H1 (cell line): ENCODE results near the gene CLPSL2. TPM values are rescaled to one million over a fixed set of nuclear protein-coding genes. Genes with fewer than 3 reads are reported as not detected.
A peak's percentile ranks its signal among the peaks of the same experiment; 100 is the strongest.

ENCODE experiments used
- CTCF ChIA-PET: fragments of 300-600 bp; sonication (Branson Sonifier 250); formaldehyde crosslinking; loops from one replicate; lab custom pipeline; 2021; ENCODE audit not compliant: partially characterized antibody; lab: Charles Lee
- POLR2A ChIA-PET: fragments of 300-600 bp; sonication (Branson Sonifier 250); formaldehyde crosslinking; loops from one replicate; lab custom pipeline; 2021; ENCODE audit warnings: inconsistent platforms; ENCODE audit not compliant: partially characterized antibody; lab: Charles Lee
- DNase-seq, 2 experiments: peaks; one replicate each; pipeline versions ENCODE4 v3.0.0 to v3.0.0-alpha.2; 2010 to 2022; ENCODE audit warnings: low spot score in 2 of 2, low read depth in 1 of 2, mixed read lengths in 1 of 2
- FAIRE-seq: peaks from 2 replicates; lab custom pipeline; 2011; peaks lifted over from hg19 to GRCh38; lab: Jason Lieb, UNC
- H2AFZ ChIP-seq: 2 replicates; pipeline ENCODE4 v1.8.1; 2012; ENCODE audit warnings: low read length, inconsistent platforms
- H2AK5ac ChIP-seq: 2 replicates; pipeline ENCODE4 v1.6.1; 2013; ENCODE audit warnings: low read depth, low read length
- H2BK120ac ChIP-seq: replicated peaks from 2 replicates; pipeline ENCODE3; 2013; ENCODE audit warnings: low read depth, low read length, inconsistent platforms
- H2BK12ac ChIP-seq: 2 replicates; pipeline ENCODE4 v1.6.1; 2013; ENCODE audit warnings: low read depth, low read length
- H2BK15ac ChIP-seq: 2 replicates; pipeline ENCODE4 v1.6.1; 2013; ENCODE audit warnings: low read length
- H2BK20ac ChIP-seq: 2 replicates; pipeline ENCODE4 v1.6.1; 2013; ENCODE audit warnings: low read length
- H2BK5ac ChIP-seq: 2 replicates; pipeline ENCODE4 v1.6.1; 2013; ENCODE audit warnings: low read depth, low read length
- H3K14ac ChIP-seq: 2 replicates; pipeline ENCODE4 v1.6.1; 2013; ENCODE audit warnings: inconsistent platforms; ENCODE audit not compliant: insufficient read length
- H3K18ac ChIP-seq: 2 replicates; pipeline ENCODE4 v1.6.1; 2013; ENCODE audit warnings: low read length; ENCODE audit errors: extremely low read depth
- H3K23ac ChIP-seq: 2 replicates; pipeline ENCODE4 v1.6.1; 2013; ENCODE audit warnings: inconsistent platforms; ENCODE audit not compliant: insufficient read length
- H3K23me2 ChIP-seq: 2 replicates; pipeline ENCODE4 v1.6.1; 2013; ENCODE audit warnings: low read depth, low read length
- H3K27ac ChIP-seq: 2 replicates; pipeline ENCODE4 v1.6.1; 2011; ENCODE audit warnings: low read depth, low read length, inconsistent platforms
- H3K27me3 ChIP-seq, 4 experiments: replicated peaks in 1 of 4; 1 replicate in 1 of 4; 2 replicates in 3 of 4; pipeline versions ENCODE4 v1.6.1 to v1.8.1; 2011 to 2013; ENCODE audit warnings: low read length in 3 of 4, mild to moderate bottlenecking in 3 of 4, inconsistent platforms in 2 of 4, mixed read lengths in 2 of 4, moderate library complexity in 1 of 4; ENCODE audit not compliant: control insufficient read depth in 3 of 4, insufficient read depth in 3 of 4; ENCODE audit errors: extremely low read depth in 1 of 4
- H3K36me3 ChIP-seq, 4 experiments: 2 replicates each; pipeline versions ENCODE4 v1.6.1 to v1.8.1; 2011 to 2013; ENCODE audit warnings: mild to moderate bottlenecking in 4 of 4, low read length in 3 of 4, moderate library complexity in 2 of 4, control low read depth in 1 of 4, inconsistent platforms in 1 of 4; ENCODE audit not compliant: insufficient read depth in 4 of 4, control insufficient read depth in 2 of 4
- H3K4ac ChIP-seq: replicated peaks from 2 replicates; pipeline ENCODE3; 2013; ENCODE audit warnings: low read length, low read depth, mixed read lengths, inconsistent platforms; ENCODE audit not compliant: insufficient read length
- H3K4me1 ChIP-seq, 4 experiments: replicated peaks in 1 of 4; 1 replicate in 1 of 4; 2 replicates in 3 of 4; pipeline versions ENCODE4 v1.6.1 to v1.8.1; 2011 to 2013; ENCODE audit warnings: low read length in 3 of 4, inconsistent platforms in 2 of 4, mixed read lengths in 1 of 4; ENCODE audit not compliant: insufficient read depth in 4 of 4, control insufficient read depth in 3 of 4
- H3K4me2 ChIP-seq, 2 experiments: 2 replicates each; pipeline versions ENCODE4 v1.6.1 to v1.8.1; 2011 to 2013; ENCODE audit warnings: low read depth in 2 of 2, low read length in 2 of 2, control low read depth in 1 of 2, inconsistent platforms in 1 of 2, mild to moderate bottlenecking in 1 of 2; ENCODE audit not compliant: insufficient read depth in 1 of 2
- H3K4me3 ChIP-seq, 4 experiments: fragments of 200-600, 300-600 bp in 1 of 4; sonication (generic), shearing (Covaris generic), sonication (Bioruptor Twin) in 1 of 4; 2 replicates each; pipeline versions ENCODE4 v1.5.1 to v1.8.1; 2011 to 2016; ENCODE audit warnings: low read length in 4 of 4, low read depth in 3 of 4, control low read depth in 2 of 4, inconsistent platforms in 2 of 4, mild to moderate bottlenecking in 2 of 4, mixed read lengths in 1 of 4, moderate library complexity in 1 of 4; ENCODE audit not compliant: insufficient read depth in 2 of 4; ENCODE audit errors: extremely low read depth in 1 of 4
- H3K56ac ChIP-seq: replicated peaks from 2 replicates; pipeline ENCODE3; 2013; ENCODE audit warnings: low read depth, mild to moderate bottlenecking, mixed read lengths, low read length, inconsistent platforms; ENCODE audit not compliant: insufficient read length
- H3K79me1 ChIP-seq: 2 replicates; pipeline ENCODE4 v1.6.1; 2013; ENCODE audit warnings: low read depth, low read length, control low read depth
- H3K79me2 ChIP-seq, 2 experiments: 2 replicates each; pipeline versions ENCODE4 v1.6.1 to v1.8.1; 2012 to 2013; ENCODE audit warnings: low read length in 2 of 2, mild to moderate bottlenecking in 2 of 2, inconsistent platforms in 1 of 2; ENCODE audit not compliant: insufficient read depth in 2 of 2, control insufficient read depth in 1 of 2
- H3K9ac ChIP-seq, 4 experiments: replicated peaks in 1 of 4; 1 replicate in 1 of 4; 2 replicates in 3 of 4; pipeline versions ENCODE4 v1.6.1 to v1.8.1; 2011 to 2013; ENCODE audit warnings: low read depth in 3 of 4, low read length in 3 of 4, control low read depth in 2 of 4, mild to moderate bottlenecking in 2 of 4, moderate library complexity in 2 of 4, inconsistent platforms in 1 of 4; ENCODE audit errors: extremely low read depth in 1 of 4
- H3K9me3 ChIP-seq, 2 experiments: 2 replicates each; pipeline versions ENCODE4 v1.6.1 to v1.8.1; 2012 to 2013; ENCODE audit warnings: mild to moderate bottlenecking in 2 of 2, moderate library complexity in 2 of 2, control low read depth in 1 of 2, inconsistent platforms in 1 of 2, low read depth in 1 of 2, low read length in 1 of 2, mixed read lengths in 1 of 2; ENCODE audit not compliant: insufficient read depth in 2 of 2
- H4K20me1 ChIP-seq, 2 experiments: replicated peaks in 1 of 2; 2 replicates each; pipeline versions ENCODE3 to v1.8.1; 2011 to 2013; ENCODE audit warnings: inconsistent platforms in 2 of 2, low read length in 2 of 2, mild to moderate bottlenecking in 1 of 2; ENCODE audit not compliant: insufficient read depth in 2 of 2, control insufficient read depth in 1 of 2
- H4K5ac ChIP-seq: 2 replicates; pipeline ENCODE4 v1.6.1; 2013; ENCODE audit warnings: low read length, low read depth, mixed read lengths, inconsistent platforms; ENCODE audit not compliant: insufficient read length
- H4K8ac ChIP-seq: 2 replicates; pipeline ENCODE4 v1.8.0; 2013; ENCODE audit warnings: mild to moderate bottlenecking, moderate library complexity, low read length, inconsistent platforms; ENCODE audit not compliant: insufficient read depth; ENCODE audit errors: extremely low read depth
- H4K91ac ChIP-seq: replicated peaks from 2 replicates; pipeline ENCODE3; 2013; ENCODE audit warnings: low read length, mixed read lengths, inconsistent platforms; ENCODE audit not compliant: insufficient read length
- EGR1 ChIP-seq: IDR thresholded peaks from 2 replicates; pipeline ENCODE4 v1.6.1; 2011; ENCODE audit warnings: low read depth, low read length, borderline replicate concordance
- JUN ChIP-seq: IDR thresholded peaks from 2 replicates; pipeline ENCODE4 v1.6.1; 2011; ENCODE audit warnings: low read depth, mild to moderate bottlenecking, improper control_type of control experiment, low read length
- TEAD4 ChIP-seq: IDR thresholded peaks from 2 replicates; pipeline ENCODE4 v1.6.1; 2012; ENCODE audit warnings: low read depth, low read length, inconsistent platforms, mixed read lengths
- WGBS, 2 experiments: shearing (Covaris generic) in 1 of 2; methylation state at CpG; one replicate each; pipeline versions ENCODE4 v1.1.6 to v1.1.7; 2013 to 2015; ENCODE audit warnings: low lambda C conversion rate in 2 of 2, mixed read lengths in 2 of 2, inconsistent platforms in 1 of 2, low coverage in 1 of 2, missing lambda C conversion rate in 1 of 2; ENCODE audit not compliant: insufficient replicate concordance in 2 of 2, insufficient coverage in 1 of 2, insufficient read length in 1 of 2; ENCODE audit errors: extremely low coverage in 1 of 2, missing lambda C conversion rate in 1 of 2; 5-methylcytosine and 5-hydroxymethylcytosine counted together
- polyA plus RNA-seq, 7 experiments: library from polyadenylated mRNA; depleted of rRNA in 3 of 7; stranded (reverse) in 5 of 7; unstranded in 2 of 7; fragments of >200 nt in 5 of 7; fragments of 200-250 nt in 2 of 7; gene quantifications; 1 replicate in 5 of 7; 2 replicates in 1 of 7; 4 replicates in 1 of 7; pipeline versions ENCODE4 v1.2.1 to v1.2.3, GENCODE V29; 2011 to 2013; ENCODE audit warnings: missing spikeins in 2 of 7, mixed read lengths in 2 of 7
- total RNA-seq: library from RNA; stranded (reverse); fragmentation: NEBNext Ultra II Directional; extraction: Animal tissue kit (Norgen Biotek cat#: 25700); gene quantifications from 2 replicates; pipeline ENCODE4 v1.2.1, GENCODE V29; 2021

Gene CLPSL2
- total and polyA plus RNA-seq, 2 of the 8 experiments (the other 6 are each of a cell fraction or from before 2014, with no cell fraction given), result 1.4 to 3.4 TPM

GRCh38 chr6:35729722-35730121, 46.7 kb upstream of the CLPSL2 start:
- no peak overlapping the region for H2BK120ac ChIP-seq
- TF ChIP-seq JUN, result no peak
- TF ChIP-seq TEAD4, result no peak
- TF ChIP-seq EGR1, result no peak
- no peak overlapping the region for H2AFZ ChIP-seq
- H3K4me2 ChIP-seq, result peak overlapping the region in 1 of 2 experiments; percentile 78; a peak in 1 of 4 replicates
- no peak for FAIRE-seq
- H3K79me2 ChIP-seq, result no peaks in the 10 kb centered on the region
- peak overlapping the region; percentile 63; the same call in 1 of the 2 replicates for H2BK5ac ChIP-seq
- DNase-seq, result no peak
- peaks cover 10 to 40% (median 32%) of the 10 kb centered on the region in 4 experiments for H3K4me1 ChIP-seq
- no peak overlapping the region for H3K23ac ChIP-seq
- no peak overlapping the region for H4K5ac ChIP-seq
- peak overlapping the region; percentile 88; the same call in 1 of the 2 replicates for H2BK15ac ChIP-seq
- peaks cover 0 to 7% (median 1%) of the 10 kb centered on the region in 4 experiments; a peak in 3 of 7 replicates for H3K27me3 ChIP-seq
- H2BK12ac ChIP-seq, result peak overlapping the region; percentile 97; the same call in 1 of the 2 replicates
- CTCF ChIA-PET, result interaction anchor here (2.7 kb wide), 1 partner anchor 146 kb away, joined by 7 read pairs; no protein-coding TSS in a partner anchor
- no peak overlapping the region for H3K4ac ChIP-seq
- H3K18ac ChIP-seq, result 0 out of 2 replicates have a peak overlapping the region, but pooled peaks have one; percentile 48
- no peak overlapping the region for H3K27ac ChIP-seq
- H3K9ac ChIP-seq, result no peak overlapping the region
- no peaks in the 10 kb centered on the region for H3K36me3 ChIP-seq
- H3K23me2 ChIP-seq, result peaks cover 22% of the 10 kb centered on the region
- H3K79me1 ChIP-seq, result no peaks in the 10 kb centered on the region
- no peak overlapping the region for H4K8ac ChIP-seq
- no peak overlapping the region for H3K14ac ChIP-seq
- no peak overlapping the region for H3K4me3 ChIP-seq
- H4K91ac ChIP-seq, result no peak overlapping the region
- POLR2A ChIA-PET, result no interaction called here
- no peak overlapping the region for H3K56ac ChIP-seq
- peak overlapping the region; percentile 86; the same call in 1 of the 2 replicates for H2BK20ac ChIP-seq
- H4K20me1 ChIP-seq, result no peaks in the 10 kb centered on the region
- H2AK5ac ChIP-seq, result peak overlapping the region; percentile 83
- WGBS, 2 experiments, result 81% methylated on average over 2 of the region's 2 CpGs; no CpG with 5 or more reads in 1 of the 2 experiments
- H3K9me3 ChIP-seq, result no peaks in the 10 kb centered on the region
